ENCODE data around the gene BIRC3. TPM values are rescaled to one million over a fixed set of nuclear protein-coding genes. Genes with fewer than 3 reads are reported as not detected.
A peak's percentile ranks its signal among the peaks of the same experiment; 100 is the strongest.

The BIRC3 gene
- total RNA-seq, 1 donor from 2014 or later: 0.08 TPM

DNA sequence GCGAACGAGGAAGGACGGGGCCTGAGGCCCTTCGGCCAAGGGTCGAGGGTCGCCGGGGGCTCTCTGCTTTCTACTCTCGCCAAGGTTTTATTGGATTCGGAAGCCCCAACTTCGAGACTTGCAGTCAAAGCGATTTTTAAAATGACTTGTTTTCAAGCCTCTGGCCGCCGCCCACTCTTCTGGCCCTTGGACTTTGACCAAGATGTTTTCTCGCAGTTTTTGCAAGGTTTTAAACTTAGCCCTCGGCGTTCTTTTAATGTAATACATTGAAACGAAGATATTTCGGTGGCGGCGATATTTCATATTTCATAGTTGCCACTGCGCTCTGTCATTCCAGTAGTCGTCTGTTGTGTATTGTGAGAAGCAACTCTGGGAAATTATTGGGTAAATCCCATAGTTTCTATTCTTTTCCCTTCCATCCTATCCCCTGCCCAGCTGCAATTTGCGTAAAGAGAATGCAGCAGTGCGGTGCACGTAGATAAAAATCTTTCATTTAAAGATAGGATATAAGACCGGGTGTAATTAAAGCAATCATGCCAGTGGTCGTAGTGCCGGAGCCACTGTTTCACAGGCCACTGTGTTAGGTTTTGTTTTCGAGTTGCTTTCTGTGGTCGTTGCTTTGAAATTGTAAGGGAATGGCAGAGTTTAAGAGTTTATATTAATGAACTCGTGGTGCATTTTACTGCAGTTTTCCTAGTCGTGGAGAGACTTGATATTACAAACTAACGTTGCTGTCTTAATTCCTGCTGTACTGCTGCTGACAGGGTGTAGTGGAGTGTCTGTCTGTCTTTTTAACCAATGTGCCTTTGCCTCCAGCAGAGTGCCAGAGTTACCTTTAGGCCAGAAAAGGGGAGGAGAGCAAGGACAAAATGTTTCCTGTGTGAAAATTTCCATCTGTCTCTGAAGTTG is 30.4 kb downstream of the BIRC3 start:
- H3K4me3 Mint-ChIP-seq (ENCODE audit: unreplicated experiment): peak overlapping the region; percentile 92
- peaks cover 6% of the 10 kb centered on the region for H3K27me3 Mint-ChIP-seq (ENCODE audit: unreplicated experiment)
- TF ChIP-seq, protein P1, sequence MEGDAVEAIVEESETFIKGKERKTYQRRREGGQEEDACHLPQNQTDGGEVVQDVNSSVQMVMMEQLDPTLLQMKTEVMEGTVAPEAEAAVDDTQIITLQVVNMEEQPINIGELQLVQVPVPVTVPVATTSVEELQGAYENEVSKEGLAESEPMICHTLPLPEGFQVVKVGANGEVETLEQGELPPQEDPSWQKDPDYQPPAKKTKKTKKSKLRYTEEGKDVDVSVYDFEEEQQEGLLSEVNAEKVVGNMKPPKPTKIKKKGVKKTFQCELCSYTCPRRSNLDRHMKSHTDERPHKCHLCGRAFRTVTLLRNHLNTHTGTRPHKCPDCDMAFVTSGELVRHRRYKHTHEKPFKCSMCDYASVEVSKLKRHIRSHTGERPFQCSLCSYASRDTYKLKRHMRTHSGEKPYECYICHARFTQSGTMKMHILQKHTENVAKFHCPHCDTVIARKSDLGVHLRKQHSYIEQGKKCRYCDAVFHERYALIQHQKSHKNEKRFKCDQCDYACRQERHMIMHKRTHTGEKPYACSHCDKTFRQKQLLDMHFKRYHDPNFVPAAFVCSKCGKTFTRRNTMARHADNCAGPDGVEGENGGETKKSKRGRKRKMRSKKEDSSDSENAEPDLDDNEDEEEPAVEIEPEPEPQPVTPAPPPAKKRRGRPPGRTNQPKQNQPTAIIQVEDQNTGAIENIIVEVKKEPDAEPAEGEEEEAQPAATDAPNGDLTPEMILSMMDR (IDR thresholded peaks at IDR 0.05; ENCODE audit: unreplicated experiment): no peak
- no peak for DNase-seq (ENCODE audit: low spot score)
- peak overlapping the region; percentile 93 for H3K27ac Mint-ChIP-seq (ENCODE audit: unreplicated experiment)
- H3K36me3 Mint-ChIP-seq (ENCODE audit: low read depth, unreplicated experiment): no peaks in the 10 kb centered on the region
- no peaks in the 10 kb centered on the region for H3K9me3 Mint-ChIP-seq (ENCODE audit: unreplicated experiment)
- peaks cover 26% of the 10 kb centered on the region for H3K4me1 Mint-ChIP-seq (ENCODE audit: unreplicated experiment)

DNA sequence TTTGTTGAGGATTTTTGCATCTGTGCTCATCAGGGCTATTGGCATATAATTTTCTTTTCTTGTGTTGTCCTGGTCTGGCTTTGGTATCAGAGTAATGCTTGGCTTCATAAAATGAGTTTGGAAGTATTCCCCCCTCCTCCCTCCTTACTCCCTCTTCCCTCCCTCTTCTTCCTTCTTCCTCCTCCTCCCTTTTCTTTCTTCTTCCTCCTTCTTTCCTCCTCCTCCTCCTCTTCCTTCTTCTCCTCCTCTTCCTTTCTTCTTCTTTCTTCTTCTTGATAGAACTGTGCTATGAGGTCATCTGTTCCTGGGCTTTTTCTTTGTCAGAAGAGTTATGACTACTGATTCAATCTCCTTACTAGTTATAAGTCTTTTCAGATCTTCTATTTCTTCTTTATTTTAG is 39.8 kb downstream of the BIRC3 start:
- peaks cover 2% of the 10 kb centered on the region for H3K27me3 Mint-ChIP-seq (ENCODE audit: unreplicated experiment)

DNA sequence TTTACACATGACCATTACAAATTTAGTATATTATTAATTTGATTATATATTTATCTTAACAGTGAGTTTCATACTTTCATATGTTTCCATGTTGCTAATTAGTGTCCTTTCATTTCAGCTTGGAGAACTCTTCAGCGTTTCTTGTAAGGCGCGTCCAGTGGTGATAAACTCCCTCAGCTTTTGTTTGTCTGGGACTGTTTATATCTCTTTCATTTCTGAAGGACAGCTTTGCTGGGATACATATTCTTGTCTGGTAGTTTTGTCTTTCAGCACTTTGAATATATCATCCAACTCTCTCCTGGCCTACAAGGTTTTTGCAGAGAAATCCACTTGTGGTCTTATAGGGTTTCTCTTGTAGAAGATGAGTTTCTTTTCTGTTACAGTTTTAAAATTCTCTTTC is 42.1 kb downstream of the BIRC3 start:
- H3K27me3 Mint-ChIP-seq (ENCODE audit: unreplicated experiment): peaks cover 2% of the 10 kb centered on the region
- peaks cover 6% of the 10 kb centered on the region for H3K4me1 Mint-ChIP-seq (ENCODE audit: unreplicated experiment)
- DNase-seq (ENCODE audit: low spot score): no peak
- H3K4me3 Mint-ChIP-seq (ENCODE audit: unreplicated experiment): no peak overlapping the region
- peaks cover 32% of the 10 kb centered on the region for H3K36me3 Mint-ChIP-seq (ENCODE audit: low read depth, unreplicated experiment)
- TF ChIP-seq, protein P1 (IDR thresholded peaks at IDR 0.05; ENCODE audit: unreplicated experiment): no peak
- no peak overlapping the region for H3K27ac Mint-ChIP-seq (ENCODE audit: unreplicated experiment)
- H3K9me3 Mint-ChIP-seq (ENCODE audit: unreplicated experiment): no peaks in the 10 kb centered on the region

More for the DNA sequence above, 39.8 kb downstream of the BIRC3 start:
- Mint-ChIP-seq H3K9me3 (ENCODE audit: unreplicated experiment) (no peaks in the 10 kb centered on the region), H3K4me3 (ENCODE audit: unreplicated experiment) (no peak overlapping the region), H3K27ac (ENCODE audit: unreplicated experiment) (no peak overlapping the region), H3K36me3 (ENCODE audit: low read depth, unreplicated experiment) (peaks cover 36% of the 10 kb centered on the region), H3K4me1 (ENCODE audit: unreplicated experiment) (peaks cover 6% of the 10 kb centered on the region)
- DNase-seq (ENCODE audit: low spot score): no peak
- TF ChIP-seq, protein P1 (IDR thresholded peaks at IDR 0.05; ENCODE audit: unreplicated experiment): no peak

DNA sequence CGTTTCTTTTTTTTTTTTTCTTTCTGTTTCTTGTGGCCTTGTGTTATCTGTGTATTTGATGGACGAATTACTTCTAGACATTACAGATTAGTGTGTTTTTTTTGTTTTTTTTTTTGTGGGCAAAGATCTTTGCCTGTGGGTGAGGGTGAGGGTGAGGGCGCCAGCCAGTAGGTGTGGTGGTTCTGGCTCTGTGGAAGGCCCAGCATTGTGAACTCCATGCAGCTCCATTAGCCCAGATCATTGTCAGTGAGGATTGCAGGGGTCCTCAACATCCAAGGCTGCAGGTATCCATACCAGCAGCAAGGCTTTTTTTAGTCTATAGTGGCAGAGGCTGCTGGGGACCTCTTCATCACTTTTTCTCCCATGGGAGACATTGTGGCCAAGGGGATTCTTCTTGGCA is 43.4 kb downstream of the BIRC3 start:
- H3K36me3 Mint-ChIP-seq (ENCODE audit: low read depth, unreplicated experiment): peaks cover 33% of the 10 kb centered on the region
- no peak overlapping the region for H3K27ac Mint-ChIP-seq (ENCODE audit: unreplicated experiment)
- H3K27me3 Mint-ChIP-seq (ENCODE audit: unreplicated experiment): peaks cover 2% of the 10 kb centered on the region

More for the DNA sequence above, 43.4 kb downstream of the BIRC3 start:
- DNase-seq (ENCODE audit: low spot score): no peak
- Mint-ChIP-seq H3K4me3 (ENCODE audit: unreplicated experiment) (peak overlapping the region; percentile 7), H3K9me3 (ENCODE audit: unreplicated experiment) (no peaks in the 10 kb centered on the region), H3K4me1 (ENCODE audit: unreplicated experiment) (peaks cover 6% of the 10 kb centered on the region)
- TF ChIP-seq, protein P1 (IDR thresholded peaks at IDR 0.05; ENCODE audit: unreplicated experiment): no peak

Measured in endothelial cell (in vitro differentiated cells).